ENCODE results near the gene MICB.
"Not testable (repeated sequence)": the region's sequence is repeated elsewhere in the genome, so short reads cannot be mapped to it uniquely, and the experiment has no call there.

MICB gene

DNA sequence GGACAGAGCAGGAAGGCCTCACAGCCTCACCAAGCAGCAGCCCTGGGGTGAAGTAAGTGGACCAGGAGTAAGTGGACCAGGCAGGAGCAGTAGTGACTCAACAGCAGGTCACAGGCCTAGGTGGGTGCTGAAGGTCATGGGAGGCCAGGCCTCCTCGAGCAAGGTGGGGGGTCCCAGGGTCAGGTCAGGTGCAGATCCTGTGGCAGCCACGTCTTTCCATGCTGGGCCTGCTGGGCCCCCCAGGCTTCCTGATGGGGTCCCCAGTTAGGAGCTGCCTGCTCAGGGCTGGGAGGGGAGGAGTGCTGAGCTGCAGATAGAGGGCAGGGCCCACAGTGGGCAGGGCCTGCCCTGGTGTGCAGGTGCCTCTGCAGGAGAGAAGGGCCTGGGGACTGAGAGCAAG lies 11.1 kb downstream of the MICB start:
- not testable (repeated sequence) for DNase-seq (ENCODE audit: low spot score)

DNA sequence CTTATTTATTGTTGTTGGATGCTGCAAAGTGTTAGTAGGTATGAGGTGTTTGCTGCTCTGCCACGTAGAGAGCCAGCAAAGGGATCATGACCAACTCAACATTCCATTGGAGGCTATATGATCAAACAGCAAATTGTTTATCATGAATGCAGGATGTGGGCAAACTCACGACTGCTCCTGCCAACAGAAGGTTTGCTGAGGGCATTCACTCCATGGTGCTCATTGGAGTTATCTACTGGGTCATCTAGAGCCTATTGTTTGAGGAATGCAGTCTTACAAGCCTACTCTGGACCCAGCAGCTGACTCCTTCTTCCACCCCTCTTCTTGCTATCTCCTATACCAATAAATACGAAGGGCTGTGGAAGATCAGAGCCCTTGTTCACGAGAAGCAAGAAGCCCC lies 12.1 kb downstream of the MICB start:
- DNase-seq (ENCODE audit: low spot score) = no peak

DNA sequence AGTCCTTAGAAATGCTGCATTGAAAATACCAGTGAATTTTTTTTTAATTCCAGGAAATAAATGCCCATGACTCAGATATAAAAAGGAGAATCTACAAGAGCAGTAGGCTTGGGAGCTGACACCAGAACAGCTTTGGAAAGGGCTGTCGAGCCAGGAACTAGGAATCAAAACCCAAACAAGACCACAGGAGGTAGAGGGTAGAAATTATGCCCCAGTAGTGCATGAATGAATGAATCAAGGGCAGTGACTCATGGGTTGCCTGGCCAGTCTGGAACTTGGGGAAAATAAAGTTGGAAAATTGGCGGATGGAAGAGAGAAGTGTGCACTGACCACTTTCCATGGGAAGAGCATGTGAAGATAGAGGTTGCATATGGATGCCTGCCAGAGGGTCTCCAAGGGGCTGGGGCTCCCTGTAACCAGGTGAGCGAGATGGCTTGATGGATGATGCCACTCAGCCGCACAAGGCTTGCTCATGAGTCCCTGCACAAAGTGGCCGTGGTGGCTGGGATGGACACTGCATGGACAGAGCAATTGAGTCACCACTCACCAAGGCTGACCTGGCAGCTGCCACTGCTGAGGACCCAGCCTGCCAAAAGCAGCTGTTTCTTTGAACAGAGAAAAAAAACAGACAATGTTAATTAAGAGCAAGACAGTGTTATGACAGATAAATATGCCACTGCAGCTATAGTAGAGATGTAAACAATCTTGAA lies 15.7 kb downstream of the MICB start:
- no peak for DNase-seq (ENCODE audit: low spot score)

DNA sequence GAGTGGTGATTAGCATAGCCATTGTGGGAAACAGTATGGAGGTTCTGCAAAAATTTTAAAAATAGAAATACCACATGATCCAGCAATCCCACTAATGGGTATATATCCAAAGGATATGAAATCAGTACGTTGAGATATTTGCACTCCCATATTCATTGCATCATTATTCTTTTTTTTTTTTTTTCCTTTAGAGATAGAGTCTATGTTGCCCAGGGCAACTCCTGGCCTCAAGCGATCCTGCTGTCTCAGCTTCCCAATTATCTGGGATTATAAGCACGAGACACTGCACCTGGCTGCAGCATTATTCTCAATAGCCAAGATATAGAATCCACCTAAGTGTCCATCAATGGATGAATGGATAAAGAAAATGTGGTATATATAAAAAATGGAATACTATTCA lies 23.9 kb downstream of the MICB start:
- DNase-seq (ENCODE audit: low spot score) = no peak

DNA sequence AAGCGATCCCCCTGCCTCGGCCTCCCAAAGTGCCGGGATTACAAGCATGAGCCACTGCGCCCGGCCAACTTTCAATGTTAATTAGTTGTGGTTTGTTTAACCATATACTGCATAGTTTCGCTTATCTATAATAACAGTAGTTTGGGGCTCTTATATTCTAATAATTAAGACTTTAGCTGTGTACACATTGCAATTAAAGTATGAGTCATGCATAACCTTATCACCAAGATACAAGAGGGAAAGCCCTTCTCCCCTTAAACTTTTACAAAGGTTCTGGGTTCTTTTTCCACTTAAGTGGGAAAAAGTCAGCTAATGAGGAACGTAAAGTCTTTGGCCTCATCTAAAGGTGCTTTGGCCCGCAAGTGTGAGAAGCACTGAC lies 27.6 kb downstream of the MICB start:
- no peak for DNase-seq (ENCODE audit: low spot score)

DNA sequence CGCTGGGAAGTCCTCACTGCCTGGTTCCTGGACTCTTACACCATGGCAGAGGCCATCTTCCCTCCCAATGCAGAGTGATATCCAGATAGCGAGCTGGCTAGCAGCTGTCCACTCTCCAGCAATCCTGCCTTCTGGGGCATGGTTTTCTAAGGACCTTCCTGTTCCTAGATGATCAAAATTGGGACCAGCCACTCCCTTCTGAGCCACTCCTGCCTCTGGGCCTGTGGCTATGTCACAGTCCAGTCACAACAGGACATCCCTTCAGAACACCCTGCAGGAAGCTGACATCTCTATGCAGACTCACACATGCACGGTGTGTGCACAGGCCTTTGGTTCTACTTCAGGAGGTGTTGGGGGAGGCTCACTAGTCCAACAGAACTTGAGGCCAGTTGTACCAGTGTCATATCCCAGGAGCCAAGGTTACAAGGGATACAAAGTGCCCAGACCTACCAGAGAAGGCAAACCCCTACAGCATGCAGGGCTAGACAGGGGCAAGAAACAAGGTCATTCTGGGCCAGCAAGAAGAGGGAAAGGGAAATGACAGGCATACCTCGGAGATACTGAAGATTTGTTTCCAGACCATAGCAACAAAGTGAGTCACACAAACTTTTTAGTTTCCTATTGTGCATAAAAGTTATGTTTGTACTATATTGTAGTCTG lies 28.1 kb downstream of the MICB start:
- no peak for DNase-seq (ENCODE audit: low spot score)

DNA sequence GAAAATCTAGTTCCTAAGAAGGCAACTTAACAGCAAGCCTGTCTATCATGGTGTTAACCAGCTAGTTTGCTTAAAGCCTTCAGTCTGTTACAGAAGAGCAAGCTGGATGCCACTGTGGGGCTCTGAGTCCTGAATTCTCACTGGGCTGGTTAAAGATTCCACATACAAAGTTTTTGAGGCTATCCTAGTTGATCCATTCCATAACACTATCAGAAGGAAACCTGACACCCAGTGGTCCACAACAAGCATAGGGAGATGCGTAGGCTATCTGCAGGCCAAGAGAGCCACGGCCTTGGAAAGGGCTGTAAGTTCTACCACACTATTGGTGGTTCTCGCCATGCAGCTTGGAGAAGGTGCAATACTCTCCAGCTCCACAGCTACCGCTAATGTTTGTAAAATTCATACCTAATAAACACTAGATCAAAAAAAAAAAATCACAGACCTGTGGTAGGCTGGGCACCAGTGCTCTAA lies 30.4 kb downstream of the MICB start:
- no peak for DNase-seq (ENCODE audit: low spot score)

DNA sequence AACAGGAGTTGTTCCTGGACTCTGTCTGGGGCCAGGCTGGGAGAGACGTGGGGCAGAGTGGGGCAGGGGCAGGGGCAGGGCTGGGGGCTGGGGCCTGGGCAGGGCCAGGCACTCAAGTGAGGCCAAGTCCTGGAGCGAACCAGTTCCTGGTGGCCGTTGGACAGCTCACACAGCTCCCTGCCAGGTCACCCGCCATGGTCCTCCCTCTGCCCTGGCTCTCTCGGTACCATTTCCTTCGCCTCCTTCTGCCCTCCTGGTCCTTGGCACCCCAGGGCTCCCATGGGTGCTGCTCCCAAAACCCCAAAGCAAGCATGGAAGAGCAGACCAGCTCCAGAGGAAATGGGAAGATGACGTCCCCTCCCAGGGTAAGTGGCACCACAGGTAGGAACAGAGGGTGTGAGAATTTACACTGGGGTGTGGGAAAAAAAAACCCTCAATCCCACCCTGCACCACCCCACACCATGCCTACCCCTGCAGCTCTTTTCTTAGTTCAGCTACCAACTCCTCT lies 30.9 kb downstream of the MICB start, which contains the start of gene MCCD1:
Gene MCCD1 (plus strand): TSS at position 142 of the 508 bp plus-strand sequence. CDS start 53 bp downstream, at position 195.
- no peak for DNase-seq (ENCODE audit: low spot score)

DNA sequence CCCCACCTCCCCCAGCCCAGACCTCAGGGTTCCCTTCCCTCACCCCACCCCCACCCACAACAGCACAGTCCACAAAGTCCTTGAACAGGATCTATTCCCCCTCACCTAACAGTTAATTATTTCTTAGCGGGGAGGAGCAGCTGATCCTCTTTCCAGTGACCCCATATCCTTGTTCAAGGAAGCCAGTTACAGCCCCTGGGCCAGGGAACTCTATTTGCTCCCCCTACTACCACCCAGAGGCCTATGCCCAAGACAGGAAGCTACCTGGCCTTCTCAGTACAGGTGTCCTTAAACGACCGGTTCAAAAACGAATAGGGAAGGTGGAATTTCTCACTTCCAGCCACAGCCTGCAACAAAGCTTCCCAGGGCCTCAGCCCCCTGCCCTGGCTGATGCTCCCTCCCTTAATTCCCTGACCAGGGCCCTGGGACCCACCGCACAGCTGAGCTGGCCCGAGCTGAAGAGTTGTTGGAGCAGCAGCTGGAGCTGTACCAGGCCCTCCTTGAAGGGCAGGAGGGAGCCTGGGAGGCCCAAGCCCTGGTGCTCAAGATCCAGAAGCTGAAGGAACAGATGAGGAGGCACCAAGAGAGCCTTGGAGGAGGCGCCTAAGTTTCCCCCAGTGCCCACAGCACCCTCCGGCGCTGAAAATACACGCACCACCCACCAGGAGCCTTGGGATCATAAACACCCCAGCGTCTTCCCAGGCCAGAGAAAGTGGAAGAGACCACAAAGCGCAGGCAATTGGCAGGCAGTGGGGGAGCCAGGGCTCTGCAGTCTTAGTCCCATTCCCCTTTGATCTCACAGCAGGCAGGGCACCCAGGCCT lies 31.6 kb downstream of the MICB start:
- no peak for DNase-seq (ENCODE audit: low spot score)

DNA sequence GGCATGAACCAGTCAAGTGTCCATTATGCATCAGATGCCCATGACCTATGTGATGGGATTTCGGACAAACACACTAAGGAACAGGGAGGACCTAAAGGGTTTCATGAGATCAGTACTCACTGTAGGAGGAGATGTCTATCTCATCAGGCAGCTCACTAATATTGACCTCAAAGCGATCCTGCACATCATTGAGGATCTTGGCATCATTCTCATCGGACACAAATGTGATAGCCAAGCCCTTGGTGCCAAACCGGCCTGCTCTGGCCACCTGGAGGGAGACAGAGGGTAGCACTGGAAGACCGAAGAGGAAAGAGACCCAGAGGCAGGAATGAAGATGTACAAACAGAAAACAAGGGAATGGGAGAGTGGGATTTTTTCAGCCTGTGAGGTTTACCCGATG lies 32.7 kb downstream of the MICB start:
- DNase-seq (ENCODE audit: low spot score) = no peak

DNA sequence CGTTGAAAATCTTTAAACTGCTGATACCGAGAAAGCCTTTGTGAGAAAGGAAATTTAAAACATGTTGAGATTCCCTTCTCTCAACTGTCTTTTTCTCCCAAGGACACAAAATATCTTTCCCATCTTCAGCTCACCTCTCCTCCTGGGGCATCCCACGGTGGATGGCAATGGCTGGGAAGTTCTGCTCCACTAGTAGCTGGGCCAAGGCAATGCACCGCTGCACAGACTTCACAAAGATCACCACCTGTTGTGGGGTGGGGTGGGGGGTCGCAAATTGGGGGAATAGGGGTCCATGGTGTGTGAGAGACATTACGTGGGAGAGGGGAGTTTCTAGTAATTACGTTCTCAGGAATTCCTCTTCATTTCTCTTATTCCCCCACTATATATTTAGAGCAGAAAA lies 33.2 kb downstream of the MICB start:
- no peak for DNase-seq (ENCODE audit: low spot score)

DNA sequence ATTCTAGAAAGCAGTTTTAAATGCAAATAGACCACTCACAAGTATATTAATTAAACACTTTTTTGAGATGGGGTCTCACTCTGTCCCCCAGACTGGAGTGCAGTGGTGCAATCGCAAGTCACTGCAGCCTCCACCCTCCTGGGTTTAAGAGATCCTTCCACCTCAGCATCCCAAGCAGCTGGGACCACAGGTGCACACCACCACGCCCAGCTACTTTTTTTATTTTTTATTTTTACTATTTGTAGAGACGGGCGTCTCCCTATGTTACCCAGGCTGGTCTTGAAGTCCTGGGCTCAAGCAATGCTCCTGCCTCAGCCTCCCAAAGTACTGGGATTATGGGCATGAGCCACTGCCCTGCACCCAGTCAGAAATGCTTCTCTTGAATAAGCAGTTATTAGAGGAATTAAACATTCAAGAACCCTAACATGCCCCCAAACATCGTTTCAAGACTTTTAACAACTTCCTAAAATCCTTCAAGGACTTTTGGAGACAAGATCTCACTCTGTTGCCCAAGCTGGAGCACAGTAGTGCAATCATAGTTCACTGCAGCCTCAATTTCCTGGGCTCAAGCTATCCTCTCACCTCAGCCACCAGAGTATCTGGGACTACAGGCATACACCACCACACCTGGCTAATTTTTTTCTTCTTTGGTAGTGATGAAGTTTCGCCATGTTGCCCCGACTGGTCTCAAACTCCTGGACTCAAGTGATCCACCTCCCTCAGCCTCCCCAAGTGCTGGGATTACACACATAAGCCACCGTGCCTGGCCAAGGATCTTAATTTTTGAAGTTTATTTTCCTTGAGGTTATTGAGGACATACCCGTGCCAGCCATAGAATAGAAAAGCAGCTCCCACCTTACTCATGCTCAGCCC lies 34.1 kb downstream of the MICB start:
- no peak for DNase-seq (ENCODE audit: low spot score)

DNA sequence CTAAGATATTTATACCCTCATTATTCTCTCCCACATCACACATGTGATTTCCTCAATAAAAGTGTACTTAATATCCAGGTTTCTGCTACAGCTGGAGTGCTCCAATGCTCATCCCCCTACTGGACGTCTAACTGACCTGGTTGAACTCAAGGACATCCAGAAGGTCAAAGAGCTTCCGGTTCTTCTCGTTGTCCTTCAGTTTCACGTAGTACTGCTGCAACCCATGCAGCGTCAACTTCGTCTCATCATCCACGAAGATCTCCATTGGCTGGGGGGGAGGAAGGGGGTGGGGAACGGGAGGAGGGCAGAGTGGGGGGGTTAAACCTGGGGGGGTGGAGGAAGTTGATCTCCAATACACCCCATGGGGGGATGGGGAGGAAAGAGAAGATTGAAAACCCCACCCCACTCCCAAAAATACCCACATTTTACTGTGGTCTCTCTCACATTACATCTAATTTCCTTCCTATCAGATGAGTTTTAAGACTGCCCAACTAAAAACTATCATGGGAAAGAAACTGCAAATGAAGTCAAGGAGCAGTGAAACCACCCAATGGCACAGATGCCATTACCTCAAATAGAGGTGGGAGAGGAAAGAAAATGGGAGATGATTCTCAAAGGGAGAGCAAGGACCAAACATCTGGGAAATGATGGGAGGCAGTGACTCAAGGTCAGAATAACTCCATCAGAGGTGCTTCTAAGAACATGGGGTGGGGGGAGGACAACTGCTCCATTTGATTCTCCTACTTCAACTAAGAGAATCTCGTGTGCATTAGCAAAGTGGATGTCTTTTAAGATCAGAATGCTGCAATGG lies 34.9 kb downstream of the MICB start:
- no peak for DNase-seq (ENCODE audit: low spot score)

DNA sequence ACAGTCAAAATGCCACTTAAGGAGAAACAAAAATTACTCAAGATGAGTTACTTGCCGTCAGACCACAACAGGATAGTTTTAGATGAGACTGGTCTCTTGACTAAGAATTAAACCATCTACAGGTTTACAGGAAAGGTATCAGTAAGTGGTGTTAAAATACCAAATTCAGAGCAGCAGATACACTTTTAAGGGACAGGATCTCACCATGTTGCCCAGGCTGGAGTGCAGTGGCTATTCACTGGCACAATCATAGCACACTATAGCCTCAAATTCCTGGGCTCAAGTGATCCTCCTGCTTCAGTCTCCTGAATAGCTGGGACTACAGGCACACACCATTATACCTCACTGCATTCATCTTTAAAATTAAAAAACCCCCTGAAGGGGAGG lies 35.5 kb downstream of the MICB start:
- DNase-seq (ENCODE audit: low spot score) = no peak

DNA sequence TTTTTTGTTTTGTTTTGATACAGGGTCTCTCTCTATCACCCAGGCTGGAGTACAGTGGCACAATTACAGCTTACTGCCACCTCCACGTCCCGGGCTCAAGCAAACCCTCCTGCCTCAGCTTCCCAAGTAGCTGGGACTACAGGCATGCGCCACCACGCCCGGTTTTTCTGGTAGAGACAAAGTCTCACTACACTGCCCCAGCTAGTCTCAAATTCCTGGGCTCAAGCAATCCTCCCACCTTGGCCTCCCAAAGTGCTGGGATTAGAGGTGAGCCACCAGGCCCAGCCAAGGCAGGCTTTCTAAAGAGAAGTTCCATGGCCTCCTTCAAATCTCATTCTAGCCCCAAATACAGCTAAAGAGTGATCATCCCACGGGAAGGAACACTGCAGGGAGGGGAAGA lies 36.1 kb downstream of the MICB start:
- no peak for DNase-seq (ENCODE audit: low spot score)

DNA sequence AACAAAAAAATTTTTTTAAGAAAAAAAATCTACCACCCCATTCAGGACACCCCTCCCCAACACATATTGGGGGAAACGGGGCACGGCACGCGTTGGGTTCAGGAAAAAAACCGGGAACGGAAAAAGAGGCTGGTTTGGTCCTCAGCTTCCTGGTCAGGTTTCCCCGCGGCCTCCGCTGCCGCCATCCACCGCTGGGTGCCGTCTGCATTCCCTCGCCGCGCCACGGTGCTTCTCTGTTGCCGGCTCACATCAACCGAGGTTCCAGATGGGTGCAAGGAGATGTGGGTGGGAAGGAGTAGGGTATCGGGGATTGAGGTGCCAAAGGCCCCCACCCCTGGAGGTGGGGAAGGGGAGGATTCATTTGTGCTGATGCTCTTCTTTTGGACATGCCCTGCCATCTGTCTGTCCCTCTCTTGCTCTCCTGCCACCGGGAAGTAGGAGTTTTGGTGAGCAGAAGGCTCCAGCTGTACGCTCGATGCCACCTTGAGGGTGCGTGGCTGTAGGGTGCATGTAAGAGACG lies 36.6 kb downstream of the MICB start:
- DNase-seq (ENCODE audit: low spot score) = no peak

DNA sequence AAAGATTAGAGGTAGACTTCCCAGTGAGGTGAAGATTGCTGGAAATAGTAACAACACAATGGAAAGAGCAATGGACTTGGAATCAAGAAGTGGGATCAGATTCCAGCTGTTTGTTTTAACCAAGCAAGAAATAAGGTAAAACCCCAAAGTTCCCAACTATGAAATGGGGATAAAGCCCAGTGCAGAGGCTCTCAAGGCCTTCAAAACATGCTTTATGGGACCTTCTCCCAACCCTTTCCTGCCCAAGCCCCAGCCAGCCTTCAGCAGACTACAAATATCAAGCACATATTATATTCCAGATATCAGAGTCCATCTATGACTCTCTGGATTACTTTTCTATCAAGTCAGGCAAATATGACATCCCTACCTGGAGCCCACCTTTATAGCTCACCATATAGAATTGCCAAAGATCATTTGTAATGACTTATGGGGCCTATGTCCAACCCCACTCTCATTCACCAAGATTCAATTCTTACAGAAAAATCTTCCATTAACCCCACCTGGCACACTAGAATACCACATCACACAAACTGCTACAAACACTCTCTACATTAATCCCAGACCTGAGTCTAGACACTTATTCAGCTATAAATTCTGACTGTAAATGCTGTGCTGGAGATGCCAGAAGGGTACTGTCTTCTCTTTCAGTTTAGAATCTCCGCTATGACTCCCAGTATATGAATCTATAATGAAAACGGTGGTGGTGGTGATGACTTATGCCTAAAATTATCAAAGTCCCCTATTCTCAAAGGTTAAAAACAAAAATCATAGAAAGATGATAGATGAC lies 37.8 kb downstream of the MICB start:
- no peak for DNase-seq (ENCODE audit: low spot score)

DNA sequence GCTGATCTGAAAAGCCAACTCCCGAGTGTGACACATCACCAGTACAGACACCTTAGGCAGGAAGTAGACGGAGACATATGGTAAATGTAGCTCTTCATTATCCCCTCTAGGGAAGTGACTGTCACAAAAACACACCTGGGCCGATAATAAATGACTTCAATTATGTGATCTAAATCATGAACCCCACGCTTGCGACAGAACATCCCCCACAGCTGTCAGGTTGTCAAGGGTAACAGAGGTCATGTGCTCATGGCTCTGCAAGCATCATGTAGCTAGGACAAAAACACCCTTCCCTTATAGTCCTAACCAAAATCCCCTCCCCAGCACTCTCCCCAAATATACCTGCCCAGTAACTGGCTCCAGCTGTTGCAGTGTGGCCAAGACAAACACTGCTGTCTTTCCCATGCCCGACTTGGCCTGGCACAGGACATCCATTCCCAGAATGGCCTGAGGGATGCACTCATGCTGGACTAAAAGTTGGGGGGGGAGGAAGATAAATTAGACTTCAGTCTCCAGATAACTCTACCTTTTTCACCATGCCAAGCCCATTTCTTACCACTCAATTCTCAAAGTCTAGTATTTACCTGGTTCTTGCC lies 41.0 kb downstream of the MICB start:
- no peak for DNase-seq (ENCODE audit: low spot score)

DNA sequence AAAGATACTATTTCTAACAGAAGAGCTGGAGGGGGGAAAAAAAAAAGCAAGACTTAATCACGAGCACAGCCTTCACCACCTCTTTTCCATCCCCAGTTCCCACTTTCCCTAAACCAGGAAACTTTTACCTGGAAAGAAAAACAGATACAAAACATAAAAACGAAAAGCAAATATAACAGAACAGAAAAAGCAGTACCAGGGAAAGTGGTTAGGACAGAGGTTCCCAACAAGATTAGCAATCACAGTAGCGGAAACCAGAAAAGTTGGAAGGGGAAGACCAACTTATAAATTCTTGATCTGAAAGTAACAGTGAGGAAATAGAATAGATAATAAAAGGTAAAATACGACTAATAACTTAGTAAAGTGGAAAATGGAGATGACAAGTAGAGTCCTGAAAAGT lies 42.7 kb downstream of the MICB start:
- no peak for DNase-seq (ENCODE audit: low spot score)

Measured in germinal center (tissue), 1 donor.